GM19043 (cell line): Measurements from ENCODE around the gene LRRC43.
"Not testable (repeated sequence)": the region's sequence is repeated elsewhere in the genome, so short reads cannot be mapped to it uniquely, and the experiment has no call there.

ENCODE experiments used
- ATAC-seq: cut with Tn5 transposase; IDR thresholded peaks from one replicate; pipeline ENCODE4 v1.9.1; 2021; ENCODE audit warnings: low read depth; ENCODE audit not compliant: unreplicated experiment

LRRC43 gene

GRCh38 chr12:122152754-122153153 is 30.2 kb upstream of the LRRC43 start:
- ATAC-seq: no peak

GRCh38 chr12:122155705-122156104 is 27.2 kb upstream of the LRRC43 start:
- ATAC-seq: no peak

GRCh38 chr12:122158700-122159285 is 24.1 kb upstream of the LRRC43 start:
- ATAC-seq: no peak

- no peak for ATAC-seq
These were observed 23.0 kb upstream of the LRRC43 start for GRCh38 chr12:122159882-122160281.

DNA sequence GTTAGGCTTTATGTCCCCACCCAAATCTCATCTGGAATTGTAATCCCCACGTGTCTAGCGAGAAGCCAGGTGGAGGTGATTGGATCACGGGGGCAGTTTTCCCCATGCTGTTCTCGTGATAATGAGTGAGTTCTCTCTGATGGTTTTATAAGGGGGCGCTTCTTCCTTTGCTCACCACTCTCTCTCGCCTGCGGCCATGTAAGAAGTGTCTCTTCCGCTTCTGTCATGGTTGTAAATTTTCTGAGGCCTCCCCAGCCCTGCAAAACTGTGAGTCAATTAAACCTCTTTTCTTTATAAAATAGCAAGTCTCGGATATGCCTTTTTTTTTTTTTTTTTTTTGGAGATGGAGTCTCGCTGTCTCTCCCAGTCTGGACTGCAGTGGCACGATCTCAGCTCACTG is 22.2 kb upstream of the LRRC43 start:
- ATAC-seq: no peak

- no peak for ATAC-seq
These were observed 21.2 kb upstream of the LRRC43 start for GRCh38 chr12:122161682-122162081.

DNA sequence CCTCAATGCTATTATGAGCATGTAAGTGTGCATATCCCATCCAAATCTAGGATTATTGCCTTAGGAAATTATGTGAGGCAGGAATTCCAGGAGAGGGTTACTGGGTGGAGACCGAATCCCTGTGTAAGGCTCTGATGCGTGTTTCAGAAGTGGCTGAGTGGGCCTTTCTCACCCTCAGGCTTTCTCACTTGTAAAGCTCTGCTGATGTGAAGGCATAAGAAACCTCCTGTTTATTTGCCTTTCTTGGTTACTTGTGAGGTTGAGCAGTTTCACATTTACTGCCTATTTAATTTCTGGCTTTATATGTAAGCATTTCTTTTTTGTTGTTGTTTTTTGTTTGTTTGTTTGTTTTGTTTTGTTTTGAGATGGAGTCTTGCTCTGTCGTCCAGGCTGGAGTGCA is 19.9 kb upstream of the LRRC43 start:
- ATAC-seq: no peak

- ATAC-seq: no peak
These were observed 16.2 kb upstream of the LRRC43 start for GRCh38 chr12:122166422-122167349.

DNA sequence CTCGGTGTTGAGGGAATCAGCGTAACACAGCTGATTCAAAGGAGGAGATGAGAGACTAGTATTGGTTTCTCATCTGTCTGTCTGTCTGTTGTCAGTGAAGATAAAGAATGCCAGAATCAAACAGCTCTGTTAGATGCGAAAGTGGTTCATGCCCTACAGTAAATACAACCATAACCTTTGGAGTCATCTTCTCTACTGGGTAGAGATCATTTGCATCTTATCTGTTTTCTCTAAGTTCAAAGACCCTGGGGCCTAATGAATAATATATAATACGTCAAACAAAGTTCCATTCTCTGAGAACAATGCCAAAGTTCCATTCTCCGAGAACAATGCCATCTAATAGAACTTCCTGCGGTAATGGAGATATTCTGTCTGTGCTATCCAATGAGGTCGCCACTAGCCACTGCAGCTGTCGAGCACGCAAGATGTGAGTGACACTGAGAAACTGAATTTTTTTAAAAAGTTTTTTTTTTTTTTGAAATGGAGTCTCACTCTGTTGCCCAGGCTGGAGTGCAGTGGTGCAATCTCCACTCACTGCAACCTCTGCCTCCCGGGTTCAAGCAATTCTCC is 15.5 kb upstream of the LRRC43 start:
- ATAC-seq: no peak

DNA sequence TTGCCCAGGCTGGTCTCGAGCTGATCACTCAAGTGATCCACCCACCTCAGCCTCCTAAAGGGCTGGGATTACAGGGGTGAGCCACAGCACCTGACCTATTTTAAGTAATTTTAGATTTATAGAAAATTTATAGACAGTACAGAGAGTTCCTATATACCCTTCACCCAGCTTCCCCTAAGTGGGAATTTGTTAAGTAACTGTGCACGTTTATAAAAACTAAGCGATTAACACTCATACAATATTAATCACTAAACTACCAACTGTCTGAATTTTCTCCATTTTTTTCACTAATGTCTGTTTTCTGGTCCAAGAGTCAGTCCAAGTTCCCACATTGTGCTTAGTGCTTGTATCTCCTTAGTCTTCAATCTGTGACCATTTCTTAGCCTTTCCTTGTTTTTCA is 14.4 kb upstream of the LRRC43 start:
- ATAC-seq: no peak

DNA sequence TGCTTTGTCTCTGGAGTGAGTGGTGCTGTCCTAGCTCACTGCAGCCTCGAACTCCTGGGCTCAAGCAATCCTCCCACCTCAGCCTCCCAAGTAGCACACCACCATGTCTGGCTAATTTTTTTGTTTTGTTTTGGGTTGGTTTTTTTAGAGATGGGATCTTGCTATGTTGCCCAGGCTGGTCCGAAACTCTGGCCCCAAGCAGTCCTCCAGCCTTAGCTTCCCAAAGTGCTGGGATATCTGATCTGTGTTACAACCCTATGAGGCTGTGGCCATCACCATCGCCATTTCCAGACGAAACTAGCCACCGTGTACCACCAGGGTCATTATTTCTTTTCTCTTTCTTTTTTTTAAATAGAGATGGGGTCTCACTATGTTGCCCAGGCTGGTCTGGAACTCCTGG is 11.5 kb upstream of the LRRC43 start:
- no peak for ATAC-seq

DNA sequence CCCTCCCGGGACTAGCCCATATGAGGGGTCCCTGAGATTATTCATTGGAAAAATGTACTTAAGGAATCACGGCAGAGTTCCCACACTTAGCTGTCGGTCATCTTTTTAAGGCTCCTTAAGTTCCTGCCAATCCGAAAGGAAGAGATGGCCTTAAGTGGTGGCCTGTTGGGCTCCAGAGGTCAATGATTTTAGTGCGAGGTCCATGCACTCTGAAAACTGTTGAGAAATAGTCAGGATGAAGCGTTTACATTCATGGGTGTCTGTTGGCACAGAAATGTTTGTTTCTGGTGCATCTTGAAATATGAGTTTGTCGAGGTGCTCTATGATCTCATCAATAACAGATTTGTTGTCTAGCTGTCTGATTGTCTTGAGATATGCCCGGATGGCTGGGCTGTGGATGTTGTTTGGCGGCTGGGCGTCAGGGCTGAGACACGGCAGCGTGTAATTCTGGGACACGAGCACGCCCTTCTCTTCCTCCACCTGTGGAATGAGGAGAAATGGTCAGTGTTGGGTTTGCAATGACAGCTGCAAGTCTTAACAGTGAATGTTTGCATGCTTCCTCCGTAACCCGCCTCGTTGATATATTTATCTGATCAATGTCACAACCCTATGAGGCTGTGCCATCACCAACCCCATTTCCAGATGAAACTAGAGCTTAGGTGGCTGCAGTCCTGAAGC is 10.5 kb upstream of the LRRC43 start:
- no peak for ATAC-seq

GRCh38 chr12:122174155-122174845 is 8.6 kb upstream of the LRRC43 start, which contains the start of gene IL31:
Gene IL31 (minus strand): TSS chr12:122174221. CDS start chr12:122174172, 49 bp downstream.
- no peak for ATAC-seq

DNA sequence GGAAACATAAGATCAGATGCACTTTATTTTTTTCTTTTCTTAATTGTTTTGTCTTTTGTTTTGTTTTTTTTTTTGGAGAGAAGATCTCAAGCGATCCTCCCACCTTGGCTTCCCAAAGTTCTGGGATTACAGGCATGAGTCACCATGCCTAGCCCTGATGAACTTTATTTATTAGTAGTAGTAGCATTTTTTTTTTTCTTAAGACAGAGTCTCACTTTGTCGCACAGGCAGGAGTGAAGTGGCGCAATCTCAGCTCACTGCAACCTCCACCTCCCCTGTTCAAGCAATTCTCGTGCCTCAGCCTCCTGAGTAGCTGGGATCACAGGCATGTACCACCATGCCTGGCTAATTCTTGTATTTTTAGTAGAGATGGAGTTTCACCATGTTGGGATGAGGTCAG is 6.5 kb upstream of the LRRC43 start:
- not testable (repeated sequence) for ATAC-seq

DNA sequence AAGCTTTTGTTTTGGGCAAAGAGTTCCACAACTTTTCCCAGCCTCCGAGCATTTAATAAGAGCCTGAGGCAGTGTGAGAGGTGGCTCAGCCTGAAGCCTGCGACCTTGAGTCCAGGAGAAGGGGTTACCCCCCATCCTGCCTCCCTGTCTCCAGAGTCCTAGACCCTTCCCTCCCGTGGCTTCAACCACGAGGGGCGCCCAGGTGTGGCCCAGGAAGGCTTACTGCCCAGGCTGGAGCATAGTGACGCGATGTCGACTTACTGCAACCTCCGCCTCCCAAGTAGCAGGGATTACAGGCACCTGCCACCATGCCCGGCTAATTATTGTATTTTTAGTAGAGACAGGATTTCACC is 641 bp downstream of the LRRC43 start:
- ATAC-seq: no peak

GRCh38 chr12:122184517-122184916 is 1.6 kb downstream of the LRRC43 start:
- ATAC-seq: no peak

- no peak for ATAC-seq
These were observed 2.2 kb downstream of the LRRC43 start for GRCh38 chr12:122185079-122185478.

- no peak for ATAC-seq
These were observed 2.7 kb downstream of the LRRC43 start for GRCh38 chr12:122185494-122186082.

- ATAC-seq: no peak
These were observed 4.5 kb downstream of the LRRC43 start for GRCh38 chr12:122187466-122187865.
